Pons (tissue), 1 donor: ENCODE measurements around the gene MUC5B.

Experiments used
- DNase-seq: peaks from one replicate; pipeline ENCODE4 v3.0.0-alpha.2; 2016; ENCODE audit warnings: low spot score

MUC5B gene

GRCh38 chr11:1301220-1302000 lies 78.5 kb downstream of the MUC5B start:
- no peak for DNase-seq

- no peak for DNase-seq
These were observed 79.2 kb downstream of the MUC5B start for GRCh38 chr11:1302041-1302460.

- no peak for DNase-seq
These were observed 79.7 kb downstream of the MUC5B start for GRCh38 chr11:1302461-1303125.

GRCh38 chr11:1303126-1303821 lies 80.4 kb downstream of the MUC5B start:
- DNase-seq = peak; percentile 63

- DNase-seq = no peak
These were observed 81.1 kb downstream of the MUC5B start for GRCh38 chr11:1303973-1304372.

- DNase-seq = no peak
These were observed 81.5 kb downstream of the MUC5B start for GRCh38 chr11:1304380-1304779.

GRCh38 chr11:1305063-1305495 lies 82.2 kb downstream of the MUC5B start:
- DNase-seq = no peak

GRCh38 chr11:1305501-1306056 lies 82.7 kb downstream of the MUC5B start:
- DNase-seq = no peak

- no peak for DNase-seq
These were observed 83.6 kb downstream of the MUC5B start for GRCh38 chr11:1306186-1307162.

GRCh38 chr11:1307163-1307870 lies 84.5 kb downstream of the MUC5B start:
- no peak for DNase-seq

- no peak for DNase-seq
These were observed 85.3 kb downstream of the MUC5B start for GRCh38 chr11:1307998-1308742.

- no peak for DNase-seq
These were observed 86.1 kb downstream of the MUC5B start for GRCh38 chr11:1308743-1309497.

- peak; percentile 91 for DNase-seq
These were observed 86.8 kb downstream of the MUC5B start, which contains the start of gene TOLLIP for GRCh38 chr11:1309498-1310317. TOLLIP (minus strand) TSS chr11:1309632; CDS start chr11:1309498, 134 bp downstream.

GRCh38 chr11:1310318-1310687 lies 87.4 kb downstream of the MUC5B start:
- DNase-seq = no peak

- no peak for DNase-seq
These were observed 88.1 kb downstream of the MUC5B start for GRCh38 chr11:1310772-1311468.
